GM12878 (cell line): ENCODE data around the gene PPP4R4. TPM values are rescaled to one million over a fixed set of nuclear protein-coding genes. Genes with fewer than 3 reads are reported as not detected.

Experiments
- ATAC-seq: fragments of 200-7000 bp; cut with Tn5 transposase; 3 replicates; pipeline ENCODE4 v1.9.1; 2020; ENCODE audit warnings: mild to moderate bottlenecking, moderate library complexity
- BruUV-seq: library from RNA; stranded (reverse); fragments of 400-500 nt; replicated peaks from 2 replicates; lab custom pipeline; 2021; lab: Mats Ljungman, UMichigan
- CTCF ChIA-PET: fragments of 300-600 bp; sonication (Branson Sonifier 250); formaldehyde crosslinking; extraction: SDS; loops from one replicate; lab custom pipeline; 2021; ENCODE audit warnings: inconsistent platforms; lab: Yijun Ruan, JAX
- POLR2A ChIA-PET: fragments of 350-600 bp; formaldehyde crosslinking; extraction: SDS; loops from one replicate; lab custom pipeline; 2021; ENCODE audit warnings: inconsistent platforms; lab: Charles Lee
- RAD21 ChIA-PET: fragments of 300-600 bp; sonication (Branson Sonifier 250); formaldehyde crosslinking; loops from one replicate; lab custom pipeline; 2023; ENCODE audit warnings: antibody characterized with exemption; ENCODE audit not compliant: unreplicated experiment; lab: Charles Lee
- SMC1A ChIA-PET: fragments of 300-600 bp; sonication (Branson Sonifier 250); formaldehyde crosslinking; loops from one replicate; lab custom pipeline; 2023; ENCODE audit not compliant: unreplicated experiment, uncharacterized antibody; lab: Charles Lee
- DNase-seq: peaks from one replicate; pipeline ENCODE4 v3.0.0-alpha.2; 2011; ENCODE audit warnings: low read depth, low spot score
- FAIRE-seq: peaks from 3 replicates; lab custom pipeline; 2011; peaks lifted over from hg19 to GRCh38; lab: Jason Lieb, UNC
- H2AFZ ChIP-seq: 2 replicates; pipeline ENCODE4 v1.6.0; 2011; ENCODE audit warnings: low read depth, low read length, control low read depth; ENCODE audit not compliant: control insufficient read depth
- H3K27ac ChIP-seq: 2 replicates; pipeline ENCODE4 v1.5.1; 2011; ENCODE audit warnings: control low read depth; ENCODE audit not compliant: control insufficient read depth, insufficient read depth
- H3K27me3 ChIP-seq, 2 experiments: replicated peaks in 1 of 2; 2 replicates each; pipeline versions ENCODE4 v1.6.0 to v1.6.1; 2011; ENCODE audit warnings: low read length in 1 of 2; ENCODE audit not compliant: control insufficient read depth in 2 of 2, insufficient read depth in 2 of 2
- H3K36me3 ChIP-seq, 2 experiments: 2 replicates each; pipeline ENCODE4 v1.5.1; 2011; ENCODE audit warnings: low read length in 1 of 2; ENCODE audit not compliant: control insufficient read depth in 2 of 2, insufficient read depth in 2 of 2
- H3K4me1 ChIP-seq: 2 replicates; pipeline ENCODE4 v1.6.1; 2011; ENCODE audit warnings: mild to moderate bottlenecking, low read length, moderate library complexity, mixed read lengths; ENCODE audit not compliant: control insufficient read depth, insufficient read depth
- H3K4me2 ChIP-seq: 2 replicates; pipeline ENCODE4 v1.6.0; 2011; ENCODE audit warnings: control low read depth; ENCODE audit not compliant: control insufficient read depth, insufficient read depth
- H3K4me3 ChIP-seq: fragments of 200-600 bp; sonication (generic); 2 replicates; pipeline ENCODE4 v1.5.1; 2016
- H3K79me2 ChIP-seq: 2 replicates; pipeline ENCODE4 v1.6.0; 2011; ENCODE audit warnings: low read length; ENCODE audit not compliant: control insufficient read depth, insufficient read depth
- H3K9ac ChIP-seq: 2 replicates; pipeline ENCODE4 v1.8.0; 2011; ENCODE audit warnings: low read length, control low read depth, mixed read lengths; ENCODE audit not compliant: control insufficient read depth, insufficient read depth
- H3K9me3 ChIP-seq: replicated peaks from 3 replicates; pipeline ENCODE4 v1.5.1; 2011; ENCODE audit warnings: mild to moderate bottlenecking, low read length; ENCODE audit not compliant: control insufficient read depth, insufficient read depth
- H4K20me1 ChIP-seq: 2 replicates; pipeline ENCODE4 v1.6.0; 2011; ENCODE audit not compliant: control insufficient read depth, insufficient read depth
- ASH2L ChIP-seq: fragments of 300-600, 200-600 bp; sonication (generic); IDR thresholded peaks from 2 replicates; pipeline ENCODE4 v1.6.1; 2017; ENCODE audit warnings: low read depth, mild to moderate bottlenecking, borderline replicate concordance
- CEBPB ChIP-seq, 2 experiments: fragments of 150-350 bp in 1 of 2; IDR thresholded peaks; 2 replicates each; pipeline ENCODE4 v1.6.1; 2012 to 2014; ENCODE audit warnings: low read depth in 2 of 2, low read length in 2 of 2, borderline replicate concordance in 1 of 2, inconsistent platforms in 1 of 2
- FOS ChIP-seq: IDR thresholded peaks from 3 replicates; pipeline ENCODE4 v1.6.1; 2011; ENCODE audit warnings: borderline replicate concordance; ENCODE audit not compliant: insufficient read length; ENCODE audit errors: extremely low read depth
- KDM1A ChIP-seq: fragments of 200-600 bp; sonication (generic); IDR thresholded peaks from 2 replicates; pipeline ENCODE4 v1.6.1; 2016; ENCODE audit warnings: borderline replicate concordance
- MTA2 ChIP-seq: fragments of 450-650 bp; IDR thresholded peaks from 2 replicates; pipeline ENCODE4 v1.6.1; 2016; ENCODE audit warnings: low read depth, mild to moderate bottlenecking, moderate library complexity
- MYB ChIP-seq: fragments of 150-350 bp; IDR thresholded peaks from 2 replicates; pipeline ENCODE4 v1.6.1; 2014; ENCODE audit warnings: mild to moderate bottlenecking, low read depth, low read length, borderline replicate concordance
- NFYB ChIP-seq: IDR thresholded peaks from 2 replicates; pipeline ENCODE4 v1.6.1; 2011; ENCODE audit warnings: low read depth, mild to moderate bottlenecking, low read length, improper control_type of control experiment, moderate library complexity; ENCODE audit not compliant: insufficient read depth
- POLR2AphosphoS5 ChIP-seq: IDR thresholded peaks from 2 replicates; pipeline ENCODE4 v1.6.1; 2011; ENCODE audit warnings: mild to moderate bottlenecking, low read length, inconsistent platforms
- RAD51 ChIP-seq: fragments of 450-650 bp; IDR thresholded peaks from 2 replicates; pipeline ENCODE4 v1.6.1; 2016; ENCODE audit warnings: moderate library complexity, mild to moderate bottlenecking, inconsistent platforms
- SIX5 ChIP-seq: IDR thresholded peaks from 2 replicates; pipeline ENCODE4 v1.6.1; 2011; ENCODE audit warnings: mild to moderate bottlenecking, low read depth, low read length, moderate library complexity; ENCODE audit not compliant: severe bottlenecking
- WGBS: methylation state at CpG from one replicate; pipeline ENCODE4 v1.1.6; 2016; ENCODE audit warnings: low lambda C conversion rate; ENCODE audit not compliant: insufficient replicate concordance, insufficient coverage; ENCODE audit errors: missing lambda C conversion rate; 5-methylcytosine and 5-hydroxymethylcytosine counted together
- in situ Hi-C: fragments of 300-500 bp; cut with MboI; formaldehyde crosslinking; loops from 9 replicates; pipeline ENCODE4 v1.14.3; 2018; ENCODE audit warnings: mixed read lengths
- intact Hi-C: fragments of 100-400 bp; cut with micrococcal nuclease; formaldehyde crosslinking; loops from one replicate; pipeline ENCODE4 v1.14.2; 2022; ENCODE audit not compliant: unreplicated experiment
- polyA plus RNA-seq, 11 experiments: library from polyadenylated mRNA; depleted of rRNA in 4 of 11; unstranded in 6 of 11; stranded (reverse) in 5 of 11; fragments of >200 nt; fragmentation: Nextera tagmentation in 4 of 11; fragmentation: Illumina TruSeq in 1 of 11; extraction: Ambion mirVana in 4 of 11; extraction: Trizol in 1 of 11; gene quantifications; 1 replicate in 1 of 11; 2 replicates in 10 of 11; pipeline versions ENCODE4 v1.2.1 to v1.2.3, GENCODE V29; 2011 to 2016; ENCODE audit warnings: inconsistent platforms in 2 of 11, missing spikeins in 2 of 11, low read depth in 1 of 11
- total RNA-seq, 4 experiments: library from RNA; depleted of rRNA in 3 of 4; stranded (reverse); fragments of >200 nt in 3 of 4; fragmentation: Illumina TruSeq in 1 of 4; extraction: Trizol in 1 of 4; gene quantifications; 2 replicates each; pipeline versions ENCODE4 v1.2.1 to v1.2.3, GENCODE V29; 2013 to 2021
- TF ChIP-seq, protein P1 (sequence below): fragments of 450-650 bp; formaldehyde crosslinking; IDR thresholded peaks from 2 replicates; pipeline ENCODE4 v1.5.0; 2022; ENCODE audit warnings: mild to moderate bottlenecking, missing genetic modification characterization
- TF ChIP-seq, protein P2 (sequence below): fragments of 450-650 bp; conservative IDR thresholded peaks from 2 replicates; pipeline ENCODE4 v1.6.1; 2017; ENCODE audit warnings: mild to moderate bottlenecking, moderate library complexity
- TF ChIP-seq, protein P3 (sequence below): IDR thresholded peaks from 2 replicates; pipeline ENCODE4 v1.6.1; 2012; ENCODE audit warnings: mild to moderate bottlenecking, low read depth, low read length

The PPP4R4 gene
- total and polyA plus RNA-seq, 10 of the 15 experiments (the other 5 are each of a cell fraction or from before 2014, with no cell fraction given) = 0.01 to 0.13 (median 0.08) TPM; not detected in 4

DNA sequence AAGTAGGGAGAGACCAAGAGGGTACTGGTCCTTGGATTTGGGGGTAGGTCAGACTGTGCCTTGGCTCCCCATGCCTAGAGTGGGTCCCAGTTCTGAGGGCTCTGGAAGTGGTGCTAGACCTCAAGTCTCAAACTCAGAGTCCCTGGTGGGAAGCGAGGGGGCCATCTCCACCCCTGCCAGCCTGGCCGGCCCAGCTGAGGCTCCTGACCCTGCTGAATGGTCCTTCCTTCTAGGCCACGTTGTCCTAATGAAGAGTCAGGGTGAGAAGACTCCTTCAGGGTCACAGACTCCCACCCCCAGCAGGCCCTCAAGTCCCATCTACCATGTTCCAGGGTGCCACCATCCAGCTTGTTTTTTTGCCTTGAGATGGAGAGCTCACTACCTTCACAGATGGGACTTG lies 136.1 kb downstream of the PPP4R4 start (continued):
- TF ChIP-seq, protein P1, sequence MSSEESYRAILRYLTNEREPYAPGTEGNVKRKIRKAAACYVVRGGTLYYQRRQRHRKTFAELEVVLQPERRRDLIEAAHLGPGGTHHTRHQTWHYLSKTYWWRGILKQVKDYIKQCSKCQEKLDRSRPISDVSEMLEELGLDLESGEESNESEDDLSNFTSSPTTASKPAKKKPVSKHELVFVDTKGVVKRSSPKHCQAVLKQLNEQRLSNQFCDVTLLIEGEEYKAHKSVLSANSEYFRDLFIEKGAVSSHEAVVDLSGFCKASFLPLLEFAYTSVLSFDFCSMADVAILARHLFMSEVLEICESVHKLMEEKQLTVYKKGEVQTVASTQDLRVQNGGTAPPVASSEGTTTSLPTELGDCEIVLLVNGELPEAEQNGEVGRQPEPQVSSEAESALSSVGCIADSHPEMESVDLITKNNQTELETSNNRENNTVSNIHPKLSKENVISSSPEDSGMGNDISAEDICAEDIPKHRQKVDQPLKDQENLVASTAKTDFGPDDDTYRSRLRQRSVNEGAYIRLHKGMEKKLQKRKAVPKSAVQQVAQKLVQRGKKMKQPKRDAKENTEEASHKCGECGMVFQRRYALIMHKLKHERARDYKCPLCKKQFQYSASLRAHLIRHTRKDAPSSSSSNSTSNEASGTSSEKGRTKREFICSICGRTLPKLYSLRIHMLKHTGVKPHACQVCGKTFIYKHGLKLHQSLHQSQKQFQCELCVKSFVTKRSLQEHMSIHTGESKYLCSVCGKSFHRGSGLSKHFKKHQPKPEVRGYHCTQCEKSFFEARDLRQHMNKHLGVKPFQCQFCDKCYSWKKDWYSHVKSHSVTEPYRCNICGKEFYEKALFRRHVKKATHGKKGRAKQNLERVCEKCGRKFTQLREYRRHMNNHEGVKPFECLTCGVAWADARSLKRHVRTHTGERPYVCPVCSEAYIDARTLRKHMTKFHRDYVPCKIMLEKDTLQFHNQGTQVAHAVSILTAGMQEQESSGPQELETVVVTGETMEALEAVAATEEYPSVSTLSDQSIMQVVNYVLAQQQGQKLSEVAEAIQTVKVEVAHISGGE = no peak
- TF ChIP-seq NFYB (no peak), CEBPB (IDR thresholded peaks at IDR 0.05; ENCODE audit: borderline replicate concordance in 1 of 2, low read depth in 2 of 2, low read length in 2 of 2) (no peak)

DNA sequence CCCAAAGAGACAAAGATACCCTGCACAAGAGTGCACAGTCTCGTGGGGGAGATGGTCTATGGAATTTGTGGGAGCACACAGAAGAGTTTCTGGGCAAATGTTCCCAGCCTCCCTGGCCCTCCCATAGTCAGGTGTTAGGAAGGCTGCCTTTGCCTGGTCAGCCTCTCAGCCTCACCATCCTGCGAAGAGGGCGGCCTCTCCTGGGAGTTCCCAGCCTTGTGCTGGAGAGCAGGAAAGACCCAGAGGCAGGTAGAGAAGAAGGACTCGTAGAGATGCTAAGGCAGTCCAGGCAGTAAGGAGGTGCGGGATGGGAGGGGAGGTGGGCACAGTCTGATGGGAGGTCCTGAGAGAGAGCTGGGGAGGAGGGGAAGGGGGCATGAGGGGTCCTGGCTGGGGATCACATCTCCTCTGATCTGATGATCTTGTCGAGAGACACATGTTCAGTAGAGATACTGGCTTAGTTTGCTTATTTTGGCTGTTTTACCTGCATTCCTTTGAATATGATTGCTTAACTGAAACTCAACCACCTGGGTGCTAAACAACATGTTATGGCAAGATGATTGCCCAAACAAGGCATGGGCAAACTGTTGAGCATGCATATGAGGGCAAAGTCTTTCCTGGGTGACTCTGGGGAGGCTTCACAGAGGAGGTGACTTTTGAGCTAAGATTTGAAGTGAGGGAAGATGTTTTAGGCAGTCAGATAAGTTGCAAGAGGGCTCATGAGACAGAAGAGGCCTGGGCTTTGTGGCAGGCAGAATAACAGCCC lies 138.5 kb downstream of the PPP4R4 start:
- no peak for FAIRE-seq
- WGBS = 50% methylated on average over 6 of the region's 6 CpGs
- intact Hi-C loops (no loop called here), in situ Hi-C loops (no loop called here)
- Histone ChIP-seq H3K27me3 (no peaks in the 10 kb centered on the region), H3K79me2 (no peaks in the 10 kb centered on the region), H3K4me1 (no peaks in the 10 kb centered on the region), H4K20me1 (no peaks in the 10 kb centered on the region), H3K27ac (no peak overlapping the region), H2AFZ (no peak overlapping the region), H3K9ac (no peak overlapping the region), H3K9me3 (no peaks in the 10 kb centered on the region), H3K4me3 (no peak overlapping the region), H3K36me3 (no peaks in the 10 kb centered on the region), H3K4me2 (no peak overlapping the region)
- no TSS peak for BruUV-seq
- DNase-seq = no peak
- ATAC-seq = no peak
- CTCF ChIA-PET = no interaction called here
- RAD21 ChIA-PET = no interaction called here
- SMC1A ChIA-PET = no interaction called here
- POLR2A ChIA-PET = no interaction called here
- TF ChIP-seq FOS = no peak
- TF ChIP-seq RAD51 = no peak
- no peak for TF ChIP-seq SIX5
- TF ChIP-seq, protein P2, sequence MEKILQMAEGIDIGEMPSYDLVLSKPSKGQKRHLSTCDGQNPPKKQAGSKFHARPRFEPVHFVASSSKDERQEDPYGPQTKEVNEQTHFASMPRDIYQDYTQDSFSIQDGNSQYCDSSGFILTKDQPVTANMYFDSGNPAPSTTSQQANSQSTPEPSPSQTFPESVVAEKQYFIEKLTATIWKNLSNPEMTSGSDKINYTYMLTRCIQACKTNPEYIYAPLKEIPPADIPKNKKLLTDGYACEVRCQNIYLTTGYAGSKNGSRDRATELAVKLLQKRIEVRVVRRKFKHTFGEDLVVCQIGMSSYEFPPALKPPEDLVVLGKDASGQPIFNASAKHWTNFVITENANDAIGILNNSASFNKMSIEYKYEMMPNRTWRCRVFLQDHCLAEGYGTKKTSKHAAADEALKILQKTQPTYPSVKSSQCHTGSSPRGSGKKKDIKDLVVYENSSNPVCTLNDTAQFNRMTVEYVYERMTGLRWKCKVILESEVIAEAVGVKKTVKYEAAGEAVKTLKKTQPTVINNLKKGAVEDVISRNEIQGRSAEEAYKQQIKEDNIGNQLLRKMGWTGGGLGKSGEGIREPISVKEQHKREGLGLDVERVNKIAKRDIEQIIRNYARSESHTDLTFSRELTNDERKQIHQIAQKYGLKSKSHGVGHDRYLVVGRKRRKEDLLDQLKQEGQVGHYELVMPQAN = no peak
- no peak for TF ChIP-seq KDM1A
- TF ChIP-seq, protein P3, sequence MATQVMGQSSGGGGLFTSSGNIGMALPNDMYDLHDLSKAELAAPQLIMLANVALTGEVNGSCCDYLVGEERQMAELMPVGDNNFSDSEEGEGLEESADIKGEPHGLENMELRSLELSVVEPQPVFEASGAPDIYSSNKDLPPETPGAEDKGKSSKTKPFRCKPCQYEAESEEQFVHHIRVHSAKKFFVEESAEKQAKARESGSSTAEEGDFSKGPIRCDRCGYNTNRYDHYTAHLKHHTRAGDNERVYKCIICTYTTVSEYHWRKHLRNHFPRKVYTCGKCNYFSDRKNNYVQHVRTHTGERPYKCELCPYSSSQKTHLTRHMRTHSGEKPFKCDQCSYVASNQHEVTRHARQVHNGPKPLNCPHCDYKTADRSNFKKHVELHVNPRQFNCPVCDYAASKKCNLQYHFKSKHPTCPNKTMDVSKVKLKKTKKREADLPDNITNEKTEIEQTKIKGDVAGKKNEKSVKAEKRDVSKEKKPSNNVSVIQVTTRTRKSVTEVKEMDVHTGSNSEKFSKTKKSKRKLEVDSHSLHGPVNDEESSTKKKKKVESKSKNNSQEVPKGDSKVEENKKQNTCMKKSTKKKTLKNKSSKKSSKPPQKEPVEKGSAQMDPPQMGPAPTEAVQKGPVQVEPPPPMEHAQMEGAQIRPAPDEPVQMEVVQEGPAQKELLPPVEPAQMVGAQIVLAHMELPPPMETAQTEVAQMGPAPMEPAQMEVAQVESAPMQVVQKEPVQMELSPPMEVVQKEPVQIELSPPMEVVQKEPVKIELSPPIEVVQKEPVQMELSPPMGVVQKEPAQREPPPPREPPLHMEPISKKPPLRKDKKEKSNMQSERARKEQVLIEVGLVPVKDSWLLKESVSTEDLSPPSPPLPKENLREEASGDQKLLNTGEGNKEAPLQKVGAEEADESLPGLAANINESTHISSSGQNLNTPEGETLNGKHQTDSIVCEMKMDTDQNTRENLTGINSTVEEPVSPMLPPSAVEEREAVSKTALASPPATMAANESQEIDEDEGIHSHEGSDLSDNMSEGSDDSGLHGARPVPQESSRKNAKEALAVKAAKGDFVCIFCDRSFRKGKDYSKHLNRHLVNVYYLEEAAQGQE = no peak
- TF ChIP-seq MTA2 = no peak
- no peak for TF ChIP-seq MYB
- TF ChIP-seq POLR2AphosphoS5 = no peak
- TF ChIP-seq ASH2L = no peak
